ENCODE data around the gene SURF4. TPM values are rescaled to one million over a fixed set of nuclear protein-coding genes. Genes with fewer than 3 reads are reported as not detected.

The SURF4 gene
- total and polyA plus RNA-seq, 2 donors (not counting 3 experiments of a cell fraction or from before 2014, with no cell fraction given): 216 to 358 TPM

- Histone ChIP-seq H3K4me3 (replicated peaks in 1 of 3; ENCODE audit: insufficient read depth in 1 of 3, low read depth in 1 of 3, low read length in 3 of 3) (no peak overlapping the region), H3K27me3 (ENCODE audit: control insufficient read depth in 2 of 2, insufficient read depth in 2 of 2, low read length in 2 of 2) (peaks cover 0 to 3% of the 10 kb centered on the region in 2 experiments), H3K4me1 (ENCODE audit: control insufficient read depth, extremely low read depth, insufficient read depth, low read length) (no peaks in the 10 kb centered on the region), H3K9me1 (replicated peaks; ENCODE audit: control insufficient read depth, extremely low read depth, insufficient read depth, low read length) (no peaks in the 10 kb centered on the region), H3K27ac (ENCODE audit: insufficient read depth, low read depth, low read length) (no peak overlapping the region), H3K9me3 (replicated peaks; ENCODE audit: control insufficient read depth, insufficient read depth, low read length) (no peaks in the 10 kb centered on the region), H3K79me2 (ENCODE audit: control insufficient read depth, insufficient read depth, low read length) (no peaks in the 10 kb centered on the region), H2AFZ (ENCODE audit: low read depth, low read length) (no peak overlapping the region), H3K9ac (replicated peaks; ENCODE audit: extremely low read depth, insufficient read depth, low read length) (no peak overlapping the region), H3K4me2 (ENCODE audit: insufficient read depth, low read length) (no peak overlapping the region), H3K36me3 (ENCODE audit: control insufficient read depth in 2 of 2, extremely low read depth in 1 of 2, insufficient read depth in 2 of 2, low read length in 2 of 2) (no peaks in the 10 kb centered on the region), H4K20me1 (replicated peaks; ENCODE audit: control insufficient read depth, extremely low read depth, insufficient read depth, low read length) (no peaks in the 10 kb centered on the region)
- dilution Hi-C loops (cut with MboI; ENCODE audit: extremely low pct_ligation_motif_present, low sequenced_read_pairs): no loop called here
- FAIRE-seq (no peak), DNase-seq (ENCODE audit: low read depth, low spot score) (no peak)
- TF ChIP-seq POLR2AphosphoS5 (IDR thresholded peaks at IDR 0.05; ENCODE audit: insufficient read depth, low read depth, low read length) (no peak), FOS (IDR thresholded peaks at IDR 0.05; ENCODE audit: borderline replicate concordance, insufficient read depth, low read length) (no peak), JUN (IDR thresholded peaks at IDR 0.05; ENCODE audit: borderline replicate concordance, insufficient read depth, insufficient read length, low read depth) (no peak), POLR2A (IDR thresholded peaks at IDR 0.05; ENCODE audit: low read depth, low read length) (no peak), GATA2 (IDR thresholded peaks at IDR 0.05; ENCODE audit: insufficient read depth, insufficient read length, low read depth, low read length) (no peak)
- CTCF ChIA-PET: interaction anchor here (0.8 to 3.6 kb wide), 2 partner anchors 16 to 92 kb away, joined by 3 to 10 read pairs; no protein-coding TSS in a partner anchor
- POLR2A ChIA-PET: no interaction called here
- no TSS peak for BruUV-seq (replicated peaks)
- intact Hi-C loops (cut with micrococcal nuclease): no loop called here
These were observed 18.9 kb upstream of the SURF4 start for GRCh38 chr9:133394687-133395271.

- no TSS peak for BruUV-seq (replicated peaks)
- intact Hi-C loops (cut with micrococcal nuclease) (no loop called here), dilution Hi-C loops (cut with MboI; ENCODE audit: extremely low pct_ligation_motif_present, low sequenced_read_pairs) (no loop called here)
- no peak for FAIRE-seq
- H3K9ac ChIP-seq (replicated peaks; ENCODE audit: extremely low read depth, insufficient read depth, low read length): no peak overlapping the region
- ChIA-PET POLR2A (no interaction called here), CTCF (no interaction called here)
- H3K79me2 ChIP-seq (ENCODE audit: control insufficient read depth, insufficient read depth, low read length): no peaks in the 10 kb centered on the region
- H4K20me1 ChIP-seq (replicated peaks; ENCODE audit: control insufficient read depth, extremely low read depth, insufficient read depth, low read length): no peaks in the 10 kb centered on the region
- no peaks in the 10 kb centered on the region for H3K36me3 ChIP-seq (ENCODE audit: control insufficient read depth in 2 of 2, extremely low read depth in 1 of 2, insufficient read depth in 2 of 2, low read length in 2 of 2)
- DNase-seq (ENCODE audit: low read depth, low spot score): no peak
- no peaks in the 10 kb centered on the region for H3K9me3 ChIP-seq (replicated peaks; ENCODE audit: control insufficient read depth, insufficient read depth, low read length)
- H3K4me3 ChIP-seq (replicated peaks in 1 of 3; ENCODE audit: insufficient read depth in 1 of 3, low read depth in 1 of 3, low read length in 3 of 3): no peak overlapping the region
- no peak overlapping the region for H2AFZ ChIP-seq (ENCODE audit: low read depth, low read length)
- peaks cover 0 to 3% of the 10 kb centered on the region in 2 experiments for H3K27me3 ChIP-seq (ENCODE audit: control insufficient read depth in 2 of 2, insufficient read depth in 2 of 2, low read length in 2 of 2)
- no peaks in the 10 kb centered on the region for H3K4me1 ChIP-seq (ENCODE audit: control insufficient read depth, extremely low read depth, insufficient read depth, low read length)
- TF ChIP-seq EZH2 (IDR thresholded peaks at IDR 0.05; ENCODE audit: borderline replicate concordance, low read depth, low read length, severe bottlenecking) (no peak), JUN (IDR thresholded peaks at IDR 0.05; ENCODE audit: borderline replicate concordance, insufficient read depth, insufficient read length, low read depth) (no peak), MAX (IDR thresholded peaks at IDR 0.05; ENCODE audit: insufficient read depth, insufficient read length) (no peak), FOS (IDR thresholded peaks at IDR 0.05; ENCODE audit: borderline replicate concordance, insufficient read depth, low read length) (no peak), POLR2A (IDR thresholded peaks at IDR 0.05; ENCODE audit: low read depth, low read length) (no peak), POLR2AphosphoS5 (IDR thresholded peaks at IDR 0.05; ENCODE audit: insufficient read depth, low read depth, low read length) (no peak), MYC (IDR thresholded peaks at IDR 0.05; ENCODE audit: low read depth, low read length) (no peak), GATA2 (IDR thresholded peaks at IDR 0.05; ENCODE audit: insufficient read depth, insufficient read length, low read depth, low read length) (no peak)
- TF ChIP-seq, protein P1, sequence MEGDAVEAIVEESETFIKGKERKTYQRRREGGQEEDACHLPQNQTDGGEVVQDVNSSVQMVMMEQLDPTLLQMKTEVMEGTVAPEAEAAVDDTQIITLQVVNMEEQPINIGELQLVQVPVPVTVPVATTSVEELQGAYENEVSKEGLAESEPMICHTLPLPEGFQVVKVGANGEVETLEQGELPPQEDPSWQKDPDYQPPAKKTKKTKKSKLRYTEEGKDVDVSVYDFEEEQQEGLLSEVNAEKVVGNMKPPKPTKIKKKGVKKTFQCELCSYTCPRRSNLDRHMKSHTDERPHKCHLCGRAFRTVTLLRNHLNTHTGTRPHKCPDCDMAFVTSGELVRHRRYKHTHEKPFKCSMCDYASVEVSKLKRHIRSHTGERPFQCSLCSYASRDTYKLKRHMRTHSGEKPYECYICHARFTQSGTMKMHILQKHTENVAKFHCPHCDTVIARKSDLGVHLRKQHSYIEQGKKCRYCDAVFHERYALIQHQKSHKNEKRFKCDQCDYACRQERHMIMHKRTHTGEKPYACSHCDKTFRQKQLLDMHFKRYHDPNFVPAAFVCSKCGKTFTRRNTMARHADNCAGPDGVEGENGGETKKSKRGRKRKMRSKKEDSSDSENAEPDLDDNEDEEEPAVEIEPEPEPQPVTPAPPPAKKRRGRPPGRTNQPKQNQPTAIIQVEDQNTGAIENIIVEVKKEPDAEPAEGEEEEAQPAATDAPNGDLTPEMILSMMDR (IDR thresholded peaks at IDR 0.05; ENCODE audit: extremely low read depth in 1 of 2, insufficient read depth in 1 of 2, low read depth in 1 of 2, low read length in 2 of 2): no peak
- no peaks in the 10 kb centered on the region for H3K9me1 ChIP-seq (replicated peaks; ENCODE audit: control insufficient read depth, extremely low read depth, insufficient read depth, low read length)
- no peak overlapping the region for H3K27ac ChIP-seq (ENCODE audit: insufficient read depth, low read depth, low read length)
- H3K4me2 ChIP-seq (ENCODE audit: insufficient read depth, low read length): no peak overlapping the region
These were observed 17.5 kb upstream of the SURF4 start for GRCh38 chr9:133393399-133393798.

All from endothelial cell of umbilical vein (primary cell).